H1 (cell line): ENCODE results near the gene PLA2G15. TPM values are rescaled to one million over a fixed set of nuclear protein-coding genes. Genes with fewer than 3 reads are reported as not detected.
A peak's percentile ranks its signal among the peaks of the same experiment; 100 is the strongest.

ENCODE experiments used
- BRCA1 ChIP-seq: IDR thresholded peaks from 2 replicates; pipeline ENCODE4 v1.6.1; 2012; ENCODE audit warnings: low read depth, low read length, improper control_type of control experiment
- CBX8 ChIP-seq: fragments of 300-800, 300-1000 bp; sonication (generic); IDR thresholded peaks from 2 replicates; pipeline ENCODE4 v1.7.1; 2016; ENCODE audit warnings: low read depth, low read length, borderline replicate concordance
- CHD2 ChIP-seq: IDR thresholded peaks from 2 replicates; pipeline ENCODE4 v1.6.1; 2012; ENCODE audit warnings: low read length, improper control_type of control experiment
- EP300 ChIP-seq, 2 experiments: IDR thresholded peaks; 1 replicate in 1 of 2; 2 replicates in 1 of 2; pipeline ENCODE4 v1.6.1; 2011 to 2012; ENCODE audit warnings: low read depth in 2 of 2, low read length in 2 of 2, mild to moderate bottlenecking in 2 of 2, borderline replicate concordance in 1 of 2, inconsistent platforms in 1 of 2, moderate library complexity in 1 of 2
- FOSL1 ChIP-seq: IDR thresholded peaks from 2 replicates; pipeline ENCODE4 v1.6.1; 2011; ENCODE audit warnings: mild to moderate bottlenecking, low read depth, low read length, moderate library complexity; ENCODE audit not compliant: insufficient read depth
- GTF2F1 ChIP-seq: IDR thresholded peaks from 2 replicates; pipeline ENCODE4 v1.6.1; 2012; ENCODE audit warnings: low read depth, low read length, improper control_type of control experiment, borderline replicate concordance
- KDM5A ChIP-seq: fragments of 200-600 bp; IDR thresholded peaks from 2 replicates; pipeline ENCODE4 v1.7.1; 2012; ENCODE audit warnings: mild to moderate bottlenecking, low read length, inconsistent platforms, mixed read lengths
- RBBP5 ChIP-seq: IDR thresholded peaks from 2 replicates; pipeline ENCODE4 v1.7.1; 2012; ENCODE audit warnings: low read depth, mild to moderate bottlenecking, inconsistent platforms, low read length, moderate library complexity, borderline replicate concordance
- RXRA ChIP-seq: IDR thresholded peaks from 2 replicates; pipeline ENCODE4 v1.6.1; 2011; ENCODE audit warnings: low read depth, mild to moderate bottlenecking, low read length, moderate library complexity; ENCODE audit not compliant: insufficient read depth
- SIRT6 ChIP-seq: IDR thresholded peaks from one replicate; pipeline ENCODE4 v1.7.1; 2012; ENCODE audit warnings: low read length, inconsistent platforms
- TEAD4 ChIP-seq: IDR thresholded peaks from 2 replicates; pipeline ENCODE4 v1.6.1; 2012; ENCODE audit warnings: low read depth, low read length, inconsistent platforms, mixed read lengths
- polyA plus RNA-seq, 7 experiments: library from polyadenylated mRNA; depleted of rRNA in 3 of 7; stranded (reverse) in 5 of 7; unstranded in 2 of 7; fragments of >200 nt in 5 of 7; fragments of 200-250 nt in 2 of 7; gene quantifications; 1 replicate in 5 of 7; 2 replicates in 1 of 7; 4 replicates in 1 of 7; pipeline versions ENCODE4 v1.2.1 to v1.2.3, GENCODE V29; 2011 to 2013; ENCODE audit warnings: missing spikeins in 2 of 7, mixed read lengths in 2 of 7
- total RNA-seq: library from RNA; stranded (reverse); fragmentation: NEBNext Ultra II Directional; extraction: Animal tissue kit (Norgen Biotek cat#: 25700); gene quantifications from 2 replicates; pipeline ENCODE4 v1.2.1, GENCODE V29; 2021
- TF ChIP-seq, protein P1 (sequence below): IDR thresholded peaks from 2 replicates; pipeline ENCODE4 v1.6.1; 2012; ENCODE audit warnings: inconsistent platforms
- TF ChIP-seq, protein P2 (sequence below): IDR thresholded peaks from 2 replicates; pipeline ENCODE4 v1.6.1; 2011; ENCODE audit warnings: low read length, improper control_type of control experiment

The PLA2G15 gene
- total and polyA plus RNA-seq, 2 of the 8 experiments (the other 6 are each of a cell fraction or from before 2014, with no cell fraction given), result 11.2 to 12.0 TPM

- TF ChIP-seq, protein P1, sequence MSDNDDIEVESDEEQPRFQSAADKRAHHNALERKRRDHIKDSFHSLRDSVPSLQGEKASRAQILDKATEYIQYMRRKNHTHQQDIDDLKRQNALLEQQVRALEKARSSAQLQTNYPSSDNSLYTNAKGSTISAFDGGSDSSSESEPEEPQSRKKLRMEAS, result peak; percentile 71; the same call in 1 of the 2 replicates
- TF ChIP-seq EP300 (IDR thresholded peaks at IDR 0.05; ENCODE audit: borderline replicate concordance in 1 of 2, low read depth in 2 of 2, low read length in 2 of 2) (no peak), BRCA1 (no peak), GTF2F1 (no peak), SIRT6 (no peak), FOSL1 (no peak), RBBP5 (no peak), TEAD4 (no peak), CBX8 (no peak), RXRA (no peak), KDM5A (no peak), CHD2 (no peak)
- TF ChIP-seq, protein P2, sequence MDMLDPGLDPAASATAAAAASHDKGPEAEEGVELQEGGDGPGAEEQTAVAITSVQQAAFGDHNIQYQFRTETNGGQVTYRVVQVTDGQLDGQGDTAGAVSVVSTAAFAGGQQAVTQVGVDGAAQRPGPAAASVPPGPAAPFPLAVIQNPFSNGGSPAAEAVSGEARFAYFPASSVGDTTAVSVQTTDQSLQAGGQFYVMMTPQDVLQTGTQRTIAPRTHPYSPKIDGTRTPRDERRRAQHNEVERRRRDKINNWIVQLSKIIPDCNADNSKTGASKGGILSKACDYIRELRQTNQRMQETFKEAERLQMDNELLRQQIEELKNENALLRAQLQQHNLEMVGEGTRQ, result peak; percentile 85
- TF ChIP-seq, all 59 proteins: peak for 8
Measured at GRCh38 chr16:68236137-68236825, 8.9 kb upstream of the PLA2G15 start (continued).
